ENCODE measurements around the gene CDK18.

DNA sequence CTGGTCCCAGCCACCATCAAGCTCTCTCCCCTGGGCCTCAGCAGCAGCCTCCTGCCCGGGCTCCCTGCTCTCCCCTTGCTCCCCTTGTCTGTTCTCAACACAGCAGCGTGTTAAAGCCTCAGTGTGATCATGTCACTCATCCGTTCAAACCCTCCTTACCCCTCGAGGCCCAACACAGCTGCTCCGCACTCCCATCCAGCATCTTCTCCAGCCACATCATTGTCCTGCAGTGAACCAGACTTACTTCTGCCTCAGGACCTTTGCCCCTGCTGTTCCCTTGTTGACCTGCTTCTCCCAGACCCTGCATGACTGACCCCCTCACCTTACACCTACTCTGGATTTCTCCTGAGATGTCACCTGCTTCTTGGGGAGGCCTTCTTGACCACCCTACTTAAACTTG, 13.3 kb downstream of the CDK18 start:
- TF ChIP-seq, protein P1, sequence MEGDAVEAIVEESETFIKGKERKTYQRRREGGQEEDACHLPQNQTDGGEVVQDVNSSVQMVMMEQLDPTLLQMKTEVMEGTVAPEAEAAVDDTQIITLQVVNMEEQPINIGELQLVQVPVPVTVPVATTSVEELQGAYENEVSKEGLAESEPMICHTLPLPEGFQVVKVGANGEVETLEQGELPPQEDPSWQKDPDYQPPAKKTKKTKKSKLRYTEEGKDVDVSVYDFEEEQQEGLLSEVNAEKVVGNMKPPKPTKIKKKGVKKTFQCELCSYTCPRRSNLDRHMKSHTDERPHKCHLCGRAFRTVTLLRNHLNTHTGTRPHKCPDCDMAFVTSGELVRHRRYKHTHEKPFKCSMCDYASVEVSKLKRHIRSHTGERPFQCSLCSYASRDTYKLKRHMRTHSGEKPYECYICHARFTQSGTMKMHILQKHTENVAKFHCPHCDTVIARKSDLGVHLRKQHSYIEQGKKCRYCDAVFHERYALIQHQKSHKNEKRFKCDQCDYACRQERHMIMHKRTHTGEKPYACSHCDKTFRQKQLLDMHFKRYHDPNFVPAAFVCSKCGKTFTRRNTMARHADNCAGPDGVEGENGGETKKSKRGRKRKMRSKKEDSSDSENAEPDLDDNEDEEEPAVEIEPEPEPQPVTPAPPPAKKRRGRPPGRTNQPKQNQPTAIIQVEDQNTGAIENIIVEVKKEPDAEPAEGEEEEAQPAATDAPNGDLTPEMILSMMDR (IDR thresholded peaks at IDR 0.05), result no peak
- no peak for TF ChIP-seq POLR2A (IDR thresholded peaks at IDR 0.05)

Measured in thyroid gland (tissue), 4 donors.